Bladder microvascular endothelial cell (primary cell): Measurements from ENCODE around the gene BAK1. TPM values are rescaled to one million over a fixed set of nuclear protein-coding genes. Genes with fewer than 3 reads are reported as not detected.

Source experiments
- total RNA-seq: library from RNA; depleted of rRNA; stranded (reverse); fragments of >200 nt; gene quantifications from 2 replicates; pipeline ENCODE4 v1.2.3, GENCODE V29; 2014

The BAK1 gene
- 16.5 and 21.7 TPM in 2 replicates for total RNA-seq

DNA sequence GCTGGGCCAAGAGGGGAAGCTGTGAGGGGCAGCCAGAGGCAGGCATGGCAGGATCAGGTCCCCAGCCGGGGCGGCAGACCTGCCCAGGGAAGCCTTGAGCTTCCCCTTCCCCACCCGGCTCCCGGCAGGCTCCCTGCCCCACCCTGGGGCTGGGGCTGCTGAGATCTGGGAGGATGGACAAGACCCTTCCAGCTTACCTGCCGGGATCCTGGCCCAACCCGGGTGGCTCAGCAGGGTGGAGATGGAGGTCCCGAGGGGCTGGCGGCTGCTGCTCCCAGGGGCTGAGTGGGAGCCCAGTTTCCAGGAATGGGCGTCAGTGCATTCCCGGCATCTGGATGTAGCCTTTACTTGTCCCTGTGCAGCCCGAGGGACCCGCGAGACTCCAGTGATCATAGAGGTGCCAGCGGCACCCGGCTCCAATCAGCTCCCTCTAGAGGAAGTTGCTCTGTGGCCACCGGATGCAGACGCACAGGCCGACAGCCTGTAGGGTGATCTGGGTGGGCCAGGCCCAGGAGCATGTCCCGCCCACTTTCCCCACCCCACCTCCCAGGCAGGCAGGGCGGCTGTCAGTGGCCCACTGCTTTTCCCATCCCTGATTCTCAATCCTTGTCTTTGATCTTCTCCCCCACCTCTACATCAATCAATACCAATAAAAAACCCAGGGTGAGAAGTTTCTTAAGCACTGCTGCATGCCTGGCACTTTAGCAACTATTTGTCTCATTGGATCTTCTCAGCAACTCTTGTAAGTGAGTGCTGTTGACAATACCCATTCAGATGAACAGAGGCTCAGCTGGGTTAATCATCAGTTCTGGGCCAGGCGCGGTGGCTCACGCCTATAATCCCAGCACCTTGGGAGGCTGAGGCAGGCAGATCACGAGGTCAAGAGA lies at the start of gene BAK1:
TSS of gene BAK1 (minus strand) at position 449 of the 887 bp plus-strand sequence. CDS start 2,672 bp downstream, outside the sequence.

DNA sequence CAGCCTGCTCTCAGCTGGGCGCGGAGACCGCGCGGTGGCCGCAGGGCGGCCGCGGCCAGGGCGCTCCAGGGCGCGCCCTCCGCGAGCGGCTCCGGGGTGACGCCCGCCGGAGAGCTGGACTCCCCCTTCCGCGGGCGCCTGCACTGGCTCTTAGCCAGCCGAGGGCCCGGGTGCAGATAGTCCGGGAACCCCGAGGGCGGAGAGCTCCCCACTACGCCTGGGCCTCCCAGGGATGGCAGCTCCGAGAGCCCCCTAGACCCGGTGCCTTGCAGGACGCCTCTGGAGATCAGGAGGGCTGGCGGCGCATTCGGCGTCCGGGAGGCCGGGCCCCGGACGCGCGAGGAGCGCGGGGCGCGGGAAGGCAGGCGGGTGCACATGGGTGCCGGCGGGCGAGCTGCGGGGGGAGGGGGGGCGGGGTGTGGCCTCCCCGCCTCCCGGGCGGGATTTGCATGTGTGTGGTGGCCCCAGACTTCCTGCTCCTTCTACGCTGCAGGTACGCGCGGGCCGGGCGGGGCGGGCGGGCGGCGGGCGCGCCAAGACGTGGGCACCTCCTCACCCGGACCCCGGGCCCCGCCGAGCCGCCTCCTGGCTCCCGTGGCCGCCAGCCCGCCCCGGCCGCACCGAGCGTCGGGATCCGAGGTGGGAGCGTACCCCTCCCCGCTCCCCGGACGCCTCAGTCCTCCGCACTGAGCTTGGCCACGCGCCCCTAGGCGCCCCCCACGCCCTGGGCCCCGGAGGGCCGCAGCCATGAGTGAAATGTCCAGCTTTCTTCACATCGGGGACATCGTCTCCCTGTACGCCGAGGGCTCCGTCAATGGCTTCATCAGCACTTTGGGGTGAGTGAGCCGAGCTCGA lies 41.0 kb upstream of the BAK1 start, which contains the start of gene ITPR3:
TSS of gene ITPR3 (plus strand) at position 467 of the 855 bp plus-strand sequence. CDS start at position 748, 281 bp downstream.

Other genes starting within 250 kb of the BAK1 start
- 14.0 and 25.6 TPM in 2 replicates for gene KIFC1, start 188.5 kb downstream of the BAK1 start, total RNA-seq
- gene PHF1, start 169.3 kb downstream of the BAK1 start, total RNA-seq: 9.4 and 16.7 TPM in 2 replicates
- 52.1 and 53.3 TPM in 2 replicates for gene CUTA, start 162.2 kb downstream of the BAK1 start, total RNA-seq
- gene SYNGAP1, start 160.2 kb downstream of the BAK1 start, total RNA-seq: 1.5 and 2.6 TPM in 2 replicates
- gene ZBTB9, start 125.7 kb downstream of the BAK1 start, total RNA-seq: 5.7 and 8.3 TPM in 2 replicates
- gene ITPR3, start 41.0 kb upstream of the BAK1 start, total RNA-seq: 29.8 and 32.3 TPM in 2 replicates
- 18.3 and 21.4 TPM in 2 replicates for gene UQCC2, start 131.4 kb upstream of the BAK1 start, total RNA-seq
- gene IP6K3, start 166.6 kb upstream of the BAK1 start, total RNA-seq: not detected in 2 replicates
- gene LEMD2, start 208.9 kb upstream of the BAK1 start, total RNA-seq: 41.3 and 57.0 TPM in 2 replicates
- gene MLN, start 223.7 kb upstream of the BAK1 start, total RNA-seq: not detected in 2 replicates